NCI-H69 (cell line): Measurements from ENCODE around the gene SYNGR2.
"Not testable (repeated sequence)": the region's sequence is repeated elsewhere in the genome, so short reads cannot be mapped to it uniquely, and the experiment has no call there.

Experiments
- DNase-seq: peaks from one replicate; lab custom pipeline; 2025; lab: John Stamatoyannopoulos, UW

The SYNGR2 gene

DNA sequence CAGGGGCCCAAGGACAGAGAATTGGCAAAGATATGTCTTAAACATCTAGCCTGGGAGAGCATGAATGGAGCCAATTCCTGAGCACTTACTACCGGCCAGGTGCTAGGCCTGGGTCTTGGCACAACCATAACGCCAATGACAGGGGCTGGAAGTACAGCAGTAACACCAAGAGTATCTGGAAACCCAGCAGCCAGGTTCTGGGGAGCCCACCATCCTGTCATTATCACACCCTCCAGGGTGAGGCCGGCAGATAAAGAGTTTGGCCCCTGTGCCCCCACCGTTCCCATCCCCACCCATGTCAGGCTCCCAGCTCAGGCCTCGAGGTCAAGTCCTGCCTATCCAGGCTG lies 38.3 kb upstream of the SYNGR2 start:
- no peak for DNase-seq

DNA sequence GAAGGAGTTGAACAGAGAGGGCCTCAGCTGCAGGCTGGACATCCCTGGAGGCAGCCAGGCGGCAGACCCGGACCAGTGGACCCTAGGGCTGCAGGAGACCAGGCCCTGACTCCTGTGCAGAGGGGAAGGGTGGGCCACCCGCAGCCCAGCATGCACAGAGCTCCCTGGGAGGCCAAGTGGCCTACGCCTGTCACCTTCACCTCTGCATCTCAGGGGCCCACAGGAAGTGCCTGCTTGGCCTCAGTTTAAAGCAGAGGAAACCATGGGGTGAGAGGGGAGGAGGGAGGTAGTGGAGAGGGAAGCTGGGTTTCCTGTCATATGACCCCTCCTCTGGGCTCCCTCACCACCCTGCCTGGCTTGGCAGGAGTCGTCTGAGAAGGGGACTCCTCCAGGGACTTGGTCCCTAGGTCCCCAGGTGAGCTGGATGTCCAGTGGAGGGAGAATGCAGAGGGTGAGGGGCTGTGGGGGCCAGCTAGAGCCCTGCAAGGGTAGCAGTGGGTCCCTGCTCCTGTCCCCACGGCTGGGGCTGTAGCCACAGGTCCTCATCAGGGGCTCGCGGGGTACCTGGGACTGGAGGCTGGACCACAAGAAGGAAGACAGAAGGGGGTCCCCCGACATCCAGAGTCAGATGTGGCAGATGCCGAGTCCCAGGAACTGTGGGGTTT lies 37.8 kb upstream of the SYNGR2 start, which contains the start of gene TMC8:
TMC8 (plus strand) TSS at position 335 of the 665 bp plus-strand sequence. CDS start 818 bp downstream, outside the sequence.
- peak; percentile 18 for DNase-seq

DNA sequence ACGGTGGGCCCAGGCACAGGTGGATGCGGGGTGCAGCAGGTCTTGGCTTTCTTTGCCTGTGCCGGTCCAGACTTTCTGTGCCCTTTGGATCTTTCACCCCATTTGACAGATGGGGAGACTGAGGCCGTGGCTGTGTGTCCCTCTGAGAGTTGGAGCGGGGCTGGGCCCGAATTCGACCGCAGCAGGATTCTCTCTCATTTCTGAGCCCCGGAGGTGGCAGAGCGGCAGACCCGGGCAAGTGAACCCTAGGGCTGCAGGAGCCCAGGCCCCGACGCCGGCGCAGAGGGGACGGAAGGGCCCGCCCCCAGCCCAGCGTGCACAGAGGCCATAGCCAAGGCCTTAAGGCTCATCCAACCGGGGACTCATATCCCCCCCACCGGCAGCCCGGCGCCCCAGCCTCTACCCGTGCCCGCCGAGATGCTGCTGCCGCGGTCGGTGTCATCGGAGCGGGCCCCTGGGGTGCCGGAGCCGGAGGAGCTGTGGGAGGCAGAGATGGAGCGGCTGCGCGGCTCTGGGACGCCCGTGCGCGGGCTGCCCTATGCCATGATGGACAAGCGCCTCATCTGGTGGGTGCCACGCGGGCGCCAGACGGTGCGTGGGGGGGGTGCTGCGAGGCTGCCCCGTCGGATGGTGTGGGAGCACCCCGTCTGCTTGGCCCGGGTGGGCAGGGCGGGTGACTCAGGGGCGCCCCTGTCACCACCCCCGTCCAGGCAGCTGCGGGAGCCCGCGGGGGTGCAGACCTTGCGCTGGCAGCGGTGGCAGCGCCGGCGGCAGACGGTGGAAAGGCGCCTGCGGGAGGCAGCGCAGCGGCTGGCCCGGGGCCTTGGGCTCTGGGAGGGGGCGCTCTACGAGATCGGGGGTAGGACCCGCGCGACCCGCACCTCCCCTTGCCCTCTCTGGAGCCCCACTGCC lies 37.0 kb upstream of the SYNGR2 start:
- peak; percentile 62 for DNase-seq

DNA sequence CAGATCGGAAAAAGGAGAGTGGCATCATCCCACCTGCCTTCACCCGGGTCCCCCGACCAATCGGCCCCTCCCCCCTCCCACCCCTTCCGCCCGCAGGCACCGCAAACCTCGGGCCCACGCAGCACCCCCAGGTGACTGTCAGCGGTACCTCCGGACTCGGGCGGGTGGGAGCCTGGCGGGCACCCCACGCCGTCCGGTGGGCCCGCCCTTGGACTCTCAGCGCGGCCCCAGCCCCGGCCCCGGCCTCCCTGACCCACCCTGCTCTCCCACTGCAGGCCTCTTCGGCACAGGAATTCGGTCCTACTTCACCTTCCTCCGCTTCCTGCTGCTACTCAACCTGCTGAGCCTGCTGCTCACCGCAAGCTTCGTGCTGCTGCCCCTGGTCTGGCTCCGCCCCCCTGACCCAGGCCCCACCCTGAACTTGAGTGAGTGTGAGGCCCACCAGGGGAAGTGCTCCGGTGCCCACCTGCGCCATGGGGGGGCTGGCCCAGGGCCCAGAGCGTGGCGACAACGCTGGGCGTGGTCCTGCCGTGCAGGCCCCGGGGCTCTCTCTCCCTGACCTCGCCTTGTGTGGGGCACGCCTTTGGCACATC lies 36.2 kb upstream of the SYNGR2 start:
- peak; percentile 54 for DNase-seq

DNA sequence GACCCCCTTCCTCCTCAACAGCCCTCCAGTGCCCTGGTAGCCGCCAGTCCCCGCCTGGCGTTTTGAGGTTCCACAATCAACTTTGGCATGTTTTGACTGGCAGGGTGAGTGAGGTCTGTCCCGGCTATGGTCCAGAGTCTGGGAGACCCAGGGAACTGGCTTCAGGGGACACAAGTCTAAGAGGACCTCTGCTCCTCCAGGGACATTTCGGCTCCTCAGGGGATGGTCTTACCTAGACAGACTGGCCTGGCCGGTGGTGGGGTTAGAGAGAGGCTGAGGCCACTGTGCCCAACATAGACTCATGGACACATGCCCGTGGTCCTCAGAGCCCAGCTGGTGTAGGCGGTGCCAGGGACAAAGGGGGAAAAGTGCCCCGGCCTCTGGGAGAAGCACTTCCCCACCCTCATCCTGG lies 35.6 kb upstream of the SYNGR2 start:
- DNase-seq, result no peak

DNA sequence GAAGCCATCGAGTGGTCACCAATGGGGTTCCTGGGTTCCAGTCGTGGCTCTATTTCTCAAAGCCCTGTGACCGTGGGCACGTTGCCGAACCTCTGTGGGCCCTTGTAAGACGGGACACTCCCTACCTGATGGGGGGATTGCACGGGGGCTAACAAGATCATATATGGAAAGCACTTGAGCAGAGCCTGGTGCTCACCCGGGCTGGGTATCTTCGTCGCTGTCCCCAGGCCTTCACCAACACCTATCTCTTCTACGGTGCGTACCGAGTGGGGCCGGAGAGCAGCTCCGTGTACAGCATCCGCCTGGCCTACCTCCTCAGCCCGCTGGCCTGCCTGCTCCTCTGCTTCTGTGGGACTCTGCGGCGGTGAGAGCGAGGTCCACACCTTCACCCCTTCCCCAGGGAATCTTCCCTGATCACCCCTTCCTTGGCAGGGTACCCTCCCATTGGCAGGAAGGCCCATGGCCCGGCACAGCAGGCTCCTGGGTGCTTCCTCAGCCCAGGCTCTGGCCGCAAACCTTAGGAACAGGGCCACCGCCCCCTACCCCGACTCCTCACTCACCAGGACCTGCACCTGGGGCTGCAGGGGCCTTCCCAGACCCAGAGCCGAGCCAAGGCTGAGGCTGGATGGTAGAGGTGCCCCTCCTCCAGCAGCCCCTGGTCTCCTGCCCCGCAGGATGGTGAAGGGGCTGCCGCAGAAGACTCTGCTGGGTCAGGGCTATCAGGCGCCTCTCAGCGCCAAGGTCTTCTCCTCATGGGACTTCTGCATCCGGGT lies 35.0 kb upstream of the SYNGR2 start:
- DNase-seq, result no peak

DNA sequence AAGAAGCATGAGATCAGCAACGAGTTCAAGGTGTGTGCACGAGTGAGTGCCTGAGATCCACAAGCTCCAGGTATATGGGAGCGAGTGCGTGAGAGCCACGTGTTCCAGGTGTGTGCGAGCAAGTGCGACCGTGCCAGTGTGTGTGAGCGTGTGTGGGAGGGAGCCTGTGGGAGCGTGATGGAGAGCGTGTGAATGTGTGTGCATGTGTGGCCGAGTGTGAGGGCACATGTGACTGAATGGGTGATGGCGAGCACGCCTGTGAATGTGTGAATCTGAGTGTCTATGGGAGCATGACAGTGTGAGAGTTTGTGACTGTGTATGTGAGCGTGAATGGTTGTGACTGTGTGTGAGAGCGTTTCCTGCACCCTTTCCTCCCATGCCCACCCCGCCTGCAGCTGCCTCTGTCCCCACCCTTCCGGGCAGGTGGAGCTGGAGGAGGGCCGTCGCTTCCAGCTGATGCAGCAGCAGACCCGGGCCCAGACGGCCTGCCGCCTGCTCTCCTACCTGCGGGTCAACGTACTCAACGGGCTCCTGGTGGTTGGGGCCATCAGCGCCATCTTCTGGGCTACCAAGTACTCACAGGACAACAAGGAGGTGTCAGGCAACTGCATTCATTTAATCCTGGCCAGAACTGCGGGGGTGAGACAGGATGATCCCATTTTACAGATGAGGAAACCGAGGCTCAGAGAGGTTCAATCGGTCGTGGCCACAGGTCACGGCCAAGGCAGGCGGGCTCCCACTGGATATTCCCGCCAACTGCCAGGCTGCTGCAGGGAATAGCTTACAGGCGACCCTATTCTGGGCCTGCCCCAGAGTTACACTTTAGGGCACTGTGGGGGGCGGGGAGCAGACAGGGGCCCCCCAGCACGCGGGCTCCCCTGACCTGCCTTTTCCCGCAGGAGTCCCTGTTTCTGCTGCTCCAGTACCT lies 34.1 kb upstream of the SYNGR2 start:
- peak; percentile 87 for DNase-seq

DNA sequence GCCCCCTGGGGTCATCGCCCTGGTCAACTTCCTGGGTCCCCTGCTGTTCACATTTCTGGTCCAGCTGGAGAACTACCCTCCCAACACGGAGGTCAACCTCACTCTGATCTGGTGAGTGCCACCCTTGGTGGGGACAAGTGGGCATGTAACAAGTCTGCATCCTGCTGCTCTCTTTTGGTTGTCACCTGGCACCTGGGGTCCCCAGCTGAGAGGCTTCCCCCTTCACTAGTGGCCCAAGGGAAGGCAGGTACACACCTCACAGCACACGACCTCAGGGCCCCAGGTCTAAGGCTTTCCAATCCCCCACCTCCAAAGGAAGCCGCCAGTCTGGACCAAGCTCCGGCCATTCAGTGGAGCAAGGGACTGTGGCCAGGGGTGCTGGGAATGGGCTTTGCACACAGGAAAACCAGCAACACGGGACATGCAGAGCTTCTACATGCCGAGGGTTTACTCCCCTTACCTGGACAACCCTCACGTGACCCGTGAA lies 33.4 kb upstream of the SYNGR2 start:
- DNase-seq, result no peak

DNA sequence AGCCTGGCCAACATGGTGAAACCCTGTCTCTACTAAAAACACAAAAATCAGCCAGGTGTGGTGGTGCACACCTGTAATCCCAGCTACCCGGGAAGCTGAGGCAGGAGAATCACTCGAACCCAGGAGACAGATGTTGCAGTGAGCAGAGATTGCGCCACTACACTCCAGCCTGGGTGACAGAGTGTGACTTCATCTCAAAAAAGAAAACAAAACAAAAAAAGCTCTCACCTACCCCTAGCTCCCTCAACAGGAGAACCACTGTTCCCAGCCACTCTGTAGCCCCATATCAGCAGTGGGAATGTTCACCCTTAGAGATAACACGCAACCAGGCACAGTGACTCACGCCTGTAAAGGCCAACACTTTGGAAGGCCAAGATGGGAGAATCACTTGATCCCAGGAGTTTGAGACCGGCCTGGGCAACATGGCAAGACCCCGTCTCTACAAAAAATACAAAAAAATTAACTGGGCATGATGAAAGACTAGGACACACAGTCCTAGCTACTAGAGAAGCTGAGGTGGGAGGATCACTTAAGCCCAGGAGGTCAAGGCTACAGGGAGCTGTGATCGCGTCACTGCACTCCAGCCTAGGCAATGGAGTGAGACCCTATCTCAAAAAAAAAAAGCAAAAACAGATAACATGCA lies 32.4 kb upstream of the SYNGR2 start:
- DNase-seq, result no peak

DNA sequence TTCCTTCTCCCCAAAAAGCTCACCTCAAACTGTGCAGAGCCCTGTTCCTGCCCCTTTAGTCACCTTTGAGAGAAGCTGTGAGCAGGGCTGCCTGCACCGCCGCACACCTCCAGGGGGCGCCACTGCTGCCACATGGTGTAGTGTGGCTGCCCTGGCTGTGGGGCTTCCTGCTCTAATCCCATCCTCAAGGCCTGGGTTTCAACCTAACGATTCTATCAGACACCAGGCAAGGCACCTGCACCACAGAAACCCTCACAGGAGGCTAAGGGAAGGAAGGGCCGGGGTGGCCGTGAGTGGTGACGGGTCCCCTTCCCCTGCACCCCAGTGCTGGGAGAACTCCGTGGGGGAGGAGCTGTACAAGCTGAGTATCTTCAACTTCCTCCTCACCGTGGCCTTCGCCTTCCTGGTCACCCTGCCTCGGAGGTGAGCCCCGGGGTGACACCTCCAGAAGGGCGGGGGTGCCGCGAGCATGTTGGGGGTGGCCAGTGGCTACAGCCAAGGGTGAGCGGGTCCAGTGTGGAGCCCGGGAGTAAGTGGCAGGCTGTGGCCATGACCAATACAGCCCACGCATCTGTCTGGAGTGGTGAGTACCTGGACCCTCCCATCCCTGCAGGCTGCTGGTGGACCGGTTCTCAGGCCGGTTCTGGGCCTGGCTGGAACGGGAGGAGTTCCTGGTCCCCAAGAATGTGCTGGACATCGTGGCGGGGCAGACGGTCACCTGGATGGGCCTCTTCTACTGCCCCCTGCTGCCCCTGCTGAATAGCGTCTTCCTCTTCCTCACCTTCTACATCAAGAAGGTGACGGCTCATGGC lies 30.8 kb upstream of the SYNGR2 start:
- DNase-seq, result peak; percentile 40

DNA sequence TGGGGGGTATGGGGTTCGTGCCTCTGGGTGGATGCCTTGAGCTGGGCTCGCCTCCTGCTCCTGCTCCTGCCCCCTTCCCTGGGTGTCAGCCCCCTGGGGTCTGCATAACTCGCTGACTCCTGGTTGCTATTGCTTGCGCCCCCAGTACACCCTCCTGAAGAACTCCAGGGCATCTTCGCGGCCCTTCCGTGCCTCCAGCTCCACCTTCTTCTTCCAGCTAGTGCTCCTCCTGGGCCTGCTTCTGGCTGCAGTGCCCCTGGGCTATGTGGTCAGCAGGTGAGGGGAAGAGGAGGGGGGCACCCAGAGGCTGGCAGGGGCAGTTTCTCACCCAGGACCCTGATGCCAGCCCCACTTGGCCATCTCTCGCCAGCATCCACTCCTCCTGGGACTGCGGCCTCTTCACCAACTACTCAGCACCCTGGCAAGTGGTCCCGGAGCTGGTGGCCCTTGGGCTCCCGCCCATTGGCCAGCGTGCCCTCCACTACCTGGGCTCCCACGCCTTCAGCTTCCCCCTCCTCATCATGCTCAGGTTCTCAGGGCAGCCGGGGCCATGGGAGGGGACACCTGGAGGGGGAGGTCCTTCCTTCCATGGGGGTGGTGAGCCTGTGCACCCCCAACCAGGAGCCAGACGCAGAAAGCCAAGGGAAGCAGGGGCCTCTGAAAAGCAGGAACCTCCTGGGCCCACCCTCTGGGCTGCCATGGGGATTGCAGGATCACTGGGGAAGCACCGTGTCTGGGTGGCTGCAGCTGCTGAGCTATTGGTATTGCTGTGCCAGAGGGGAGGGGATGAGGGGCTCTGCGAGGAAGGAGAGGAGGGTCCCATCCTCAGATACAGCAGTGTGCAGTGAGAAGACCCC lies 29.9 kb upstream of the SYNGR2 start:
- DNase-seq, result no peak

DNA sequence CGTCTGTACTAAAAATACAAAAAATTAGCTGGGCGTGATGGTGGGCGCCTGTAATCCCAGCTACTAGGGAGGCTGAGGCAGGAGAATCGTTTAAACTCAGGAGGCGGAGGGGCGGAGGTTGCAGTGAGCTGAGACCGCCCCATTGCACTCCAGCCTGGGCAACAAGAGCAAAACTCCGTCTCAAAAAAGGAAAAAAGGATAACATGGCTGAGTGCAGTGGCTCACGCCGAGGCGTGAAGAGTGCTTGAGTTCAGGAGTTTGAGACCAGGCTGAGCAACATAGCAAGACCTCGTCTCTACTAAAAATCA lies 28.6 kb upstream of the SYNGR2 start:
- DNase-seq, result not testable (repeated sequence)

DNA sequence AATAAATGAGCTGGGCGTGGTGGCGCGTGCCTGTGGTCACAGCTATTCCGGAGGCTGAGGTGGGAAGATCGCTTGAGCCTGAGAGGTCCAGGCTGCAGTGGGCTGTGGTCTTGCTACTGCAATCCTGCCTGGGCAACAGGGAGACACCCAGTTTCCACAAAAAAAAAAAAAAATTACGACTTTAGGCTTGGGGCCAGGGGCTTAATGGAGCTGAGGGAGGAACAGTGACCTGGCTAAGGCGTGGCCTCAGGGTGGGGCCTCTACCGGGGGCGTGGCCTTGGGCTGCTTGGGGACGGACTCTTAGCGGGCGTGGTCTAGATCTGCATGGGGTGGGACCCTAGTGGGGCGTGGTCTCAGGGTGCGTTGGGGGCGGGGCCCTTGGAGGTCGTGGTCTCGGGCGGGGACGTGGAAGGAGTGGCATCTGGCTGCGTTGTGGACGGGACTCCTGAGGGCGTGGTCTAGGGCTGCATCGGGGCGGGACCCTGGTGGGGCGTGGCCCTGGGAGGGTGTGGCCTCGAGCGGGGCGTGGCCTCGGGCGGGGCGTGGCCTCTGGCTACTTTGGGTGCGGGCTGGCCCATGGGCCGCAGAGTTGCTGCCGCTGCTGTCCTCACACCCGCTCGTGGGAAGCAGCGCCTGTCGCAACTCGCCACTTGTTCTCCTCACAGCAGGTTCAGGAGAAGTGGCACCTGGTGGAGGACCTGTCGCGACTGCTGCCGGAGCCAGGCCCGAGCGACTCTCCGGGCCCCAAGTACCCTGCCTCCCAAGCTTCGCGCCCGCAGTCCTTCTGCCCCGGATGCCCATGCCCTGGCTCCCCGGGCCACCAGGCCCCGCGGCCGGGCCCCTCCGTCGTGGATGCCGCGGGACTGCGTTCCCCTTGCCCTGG lies 28.0 kb upstream of the SYNGR2 start:
- DNase-seq, result peak; percentile 98

DNA sequence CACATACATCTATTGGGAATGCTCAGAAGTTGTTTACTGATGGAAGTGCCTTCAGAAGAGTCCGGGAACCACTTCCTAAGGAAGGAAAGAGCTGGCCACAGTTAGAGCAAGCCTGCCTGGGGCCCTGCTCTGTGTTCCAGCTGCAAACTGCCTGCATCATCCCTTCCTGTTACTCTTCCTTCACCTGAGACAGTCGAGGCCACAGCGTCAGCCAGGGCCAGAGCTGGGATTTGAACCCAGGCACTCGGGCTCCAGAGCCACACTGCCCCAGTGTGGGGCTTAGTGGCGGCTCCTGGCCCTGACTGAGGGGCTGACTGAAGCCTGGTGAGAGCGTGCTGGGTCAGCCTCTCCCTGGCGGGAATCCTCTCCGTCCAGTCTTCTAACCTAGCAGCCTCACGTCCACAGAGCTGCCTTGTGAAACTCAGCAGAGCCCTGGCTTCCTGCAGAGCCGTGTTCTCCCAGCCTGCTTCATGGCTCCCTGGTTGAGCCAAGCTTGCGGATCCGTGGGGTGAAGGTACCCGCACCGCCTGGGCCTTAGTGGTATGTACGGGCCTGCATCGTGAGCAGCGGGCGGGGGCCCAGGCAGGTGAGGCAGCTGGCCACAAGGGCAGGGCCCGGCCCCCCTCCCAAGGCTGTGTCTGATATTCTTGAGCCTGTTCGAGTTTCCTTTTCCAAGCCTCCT lies 26.8 kb upstream of the SYNGR2 start:
- no peak for DNase-seq

DNA sequence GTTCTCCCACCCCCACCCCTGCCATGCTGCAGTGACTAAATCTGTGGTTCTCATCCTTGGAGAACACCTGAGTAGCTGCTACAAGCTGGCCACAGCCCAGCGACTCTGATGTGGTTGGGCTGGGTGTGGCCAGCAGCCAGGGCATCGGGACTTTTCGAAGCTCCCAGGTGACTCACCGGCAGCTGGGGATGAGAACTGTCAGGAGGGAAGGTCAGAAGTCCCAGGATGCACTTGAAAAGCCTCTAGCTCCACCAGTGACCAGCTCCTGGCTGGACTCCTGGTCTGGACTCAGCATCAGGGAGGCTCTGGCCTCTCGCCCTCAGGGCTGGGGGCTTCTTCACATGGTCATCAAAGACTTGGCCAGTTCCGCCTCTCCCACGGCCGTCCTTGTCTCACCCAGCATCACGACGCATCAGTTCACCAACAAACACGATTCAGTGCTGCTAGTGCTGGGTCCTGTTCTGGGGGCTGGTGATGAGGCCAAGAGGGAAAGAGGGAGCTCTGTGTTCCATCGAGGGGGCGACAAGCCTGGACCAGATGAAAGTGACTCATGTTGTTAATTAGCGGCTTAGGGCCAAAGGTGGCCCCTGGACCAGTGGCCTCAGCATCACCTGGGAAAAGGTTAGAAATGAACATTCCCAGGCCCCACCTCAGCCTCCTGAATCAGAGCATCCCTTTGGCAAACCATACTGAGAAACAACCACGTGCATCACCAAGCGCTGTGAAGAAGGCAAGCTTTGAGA lies 26.1 kb upstream of the SYNGR2 start:
- DNase-seq, result peak; percentile 21
